Measurements from ENCODE around the gene FURIN. TPM values are rescaled to one million over a fixed set of nuclear protein-coding genes. Genes with fewer than 3 reads are reported as not detected.

Gene FURIN
- total RNA-seq, result 11.6 TPM

DNA sequence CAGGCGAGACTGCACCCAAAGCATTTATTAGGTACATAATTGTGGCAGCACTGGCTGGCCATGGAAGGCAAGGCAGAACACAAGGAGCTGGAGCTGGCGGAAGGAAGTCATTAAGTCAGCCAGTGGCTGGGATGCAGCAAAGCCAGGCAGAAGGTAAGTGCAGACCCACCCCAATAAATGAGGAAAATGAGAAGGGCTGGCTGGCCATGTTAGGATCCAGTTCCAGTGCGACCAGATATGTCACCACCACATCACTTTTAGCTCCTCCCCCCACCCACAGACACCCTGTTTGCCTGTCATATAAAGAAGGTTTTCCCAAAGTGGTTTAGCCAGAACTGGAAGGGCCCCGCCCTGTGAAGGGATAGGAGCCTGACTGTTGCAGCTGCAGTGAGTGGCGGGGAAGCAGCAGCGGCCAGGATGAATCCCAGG lies at the start of gene FURIN:
FURIN (plus strand) TSS at position 328 of the 429 bp plus-strand sequence. CDS start 7,153 bp downstream, outside the sequence.

DNA sequence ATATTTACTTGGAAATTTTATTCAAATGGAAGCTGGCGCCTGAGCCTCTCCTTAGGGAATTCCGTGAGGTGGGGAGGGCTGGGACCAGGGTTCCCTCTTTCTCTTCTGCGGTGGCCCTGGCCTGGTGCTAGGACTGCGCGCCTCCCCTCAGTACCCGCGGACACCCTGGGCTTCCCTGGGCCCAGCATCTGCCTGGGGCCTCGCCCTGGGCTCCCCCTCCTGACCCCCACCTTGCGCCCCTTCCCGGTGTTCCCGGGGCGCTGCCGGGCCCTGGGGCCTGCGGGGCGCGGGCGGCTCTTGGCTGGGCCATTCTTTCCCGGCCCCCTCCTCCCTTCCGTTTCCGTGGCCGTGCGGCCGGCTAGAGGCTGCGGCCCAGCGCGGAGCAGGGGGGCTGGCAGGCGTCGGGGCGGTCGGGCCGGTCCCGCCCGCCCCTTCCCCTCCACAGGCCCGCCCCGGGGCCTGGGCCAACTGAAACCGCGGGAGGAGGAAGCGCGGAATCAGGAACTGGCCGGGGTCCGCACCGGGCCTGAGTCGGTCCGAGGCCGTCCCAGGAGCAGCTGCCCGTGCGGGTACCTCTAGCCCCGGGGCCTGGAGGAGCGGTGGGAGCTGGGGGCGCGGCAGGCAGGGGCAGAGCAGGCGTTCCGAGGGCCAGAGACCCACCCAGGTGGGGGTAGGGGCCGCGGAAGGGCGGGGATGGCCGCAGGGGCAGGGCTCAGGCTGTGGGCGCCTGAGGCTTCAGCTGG lies 15.8 kb downstream of the FURIN start, which contains the start of gene FES:
FES (plus strand) TSS at position 529 of the 743 bp plus-strand sequence. CDS start 542 bp downstream, outside the sequence.

DNA sequence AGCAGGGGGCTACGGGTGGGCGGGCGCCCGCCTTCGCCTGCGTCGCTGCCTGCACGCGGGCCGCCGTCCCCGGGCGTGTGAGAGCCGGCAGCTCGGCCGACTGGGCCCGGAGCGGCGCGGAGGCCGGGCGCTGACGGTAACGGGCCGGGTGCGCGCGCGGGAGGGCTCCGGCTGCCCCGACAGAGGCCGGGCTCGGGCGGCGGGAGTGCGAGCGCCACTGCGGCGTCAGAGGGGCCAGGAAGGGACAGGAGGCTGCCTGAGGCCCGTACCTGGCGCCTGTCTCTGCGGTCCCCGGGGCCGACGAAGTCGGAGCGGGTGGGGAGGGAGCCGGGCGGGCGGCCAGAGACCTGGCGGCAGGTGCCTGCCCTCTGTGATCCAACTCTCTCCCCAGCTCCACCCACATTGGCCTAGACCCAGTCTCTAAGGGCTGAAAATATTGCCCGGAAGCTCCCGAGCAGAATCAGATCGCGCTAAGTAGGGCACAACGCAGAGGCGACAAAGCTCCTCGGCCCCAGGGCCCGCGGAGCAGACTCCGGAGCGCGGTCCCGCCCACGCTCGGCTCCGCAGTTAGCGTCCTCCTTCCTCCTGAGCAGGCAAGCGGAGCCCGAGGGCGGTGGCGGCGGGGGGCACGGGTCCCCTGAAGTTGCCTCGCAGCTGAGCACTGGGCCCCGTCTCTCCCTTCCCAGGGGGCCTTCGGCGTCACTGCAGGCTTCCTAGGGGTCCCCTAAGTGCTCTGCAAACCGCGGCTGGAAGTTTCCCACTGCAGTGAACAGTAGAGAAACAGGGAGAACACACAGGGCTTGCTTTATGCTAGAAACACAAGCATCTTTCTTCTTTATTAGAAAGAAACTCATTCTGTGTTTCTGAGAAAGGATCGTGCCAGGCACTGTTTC lies 34.7 kb downstream of the FURIN start, which contains the start of gene MAN2A2:
MAN2A2 (plus strand) TSS at position 463 of the 893 bp plus-strand sequence. CDS start 906 bp downstream, outside the sequence.

DNA sequence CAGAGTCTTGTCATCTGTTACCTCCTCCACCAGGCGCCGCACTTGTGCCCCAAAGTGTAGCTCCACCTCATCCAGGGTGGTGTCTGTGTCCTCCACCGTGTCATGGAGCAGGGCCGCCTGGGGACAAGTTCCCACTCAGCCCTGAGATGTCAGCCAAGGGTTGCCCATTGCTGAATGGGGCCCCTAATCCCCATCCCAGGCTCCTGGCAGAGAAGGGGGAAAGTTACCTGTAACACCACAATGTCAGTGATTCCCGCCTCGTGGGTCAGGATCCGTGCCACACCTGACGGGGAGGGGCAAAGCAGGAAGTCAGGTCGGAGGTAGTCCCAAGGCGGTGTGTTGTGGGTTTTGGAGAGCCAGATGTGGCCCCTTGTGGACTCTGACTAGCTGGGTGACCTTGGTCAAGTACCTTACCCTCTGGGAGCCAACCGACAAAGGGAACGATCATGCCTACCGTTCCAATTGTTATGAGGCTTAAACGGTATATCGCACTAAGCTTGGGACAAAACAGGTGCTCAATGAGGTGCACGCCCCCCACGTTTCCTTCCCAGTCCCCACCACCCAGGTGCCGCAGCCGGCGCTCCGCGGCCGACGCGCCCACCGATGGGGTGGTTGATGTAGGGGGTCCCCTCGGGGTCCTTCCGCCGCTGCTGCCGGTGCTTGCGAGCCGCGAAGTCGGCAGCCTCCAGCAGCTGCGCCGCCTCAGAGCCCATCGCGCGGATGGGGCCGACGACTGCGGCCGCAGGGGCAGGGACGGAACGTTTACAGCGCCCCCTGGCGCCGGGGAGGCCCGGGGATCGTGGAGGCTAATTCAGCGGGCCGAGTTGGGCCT lies 63.7 kb downstream of the FURIN start, which contains the start of gene HDDC3:
HDDC3 (minus strand) TSS at position 722 of the 832 bp plus-strand sequence; CDS start at position 713, 9 bp downstream.

Small RNA genes within 50 kb of the gene (small RNA-seq; reads per million reads assigned to genes)
- not detected for gene RN7SL363P (ENCODE audit: low replicate concordance)

Other genes with a start within 250 kb of the FURIN start
- gene BLM, start 151.2 kb upstream of the FURIN start, total RNA-seq, result 5.6 TPM
- 3.1 TPM for gene FES, start 15.9 kb downstream of the FURIN start, total RNA-seq
- gene MAN2A2, start 34.7 kb downstream of the FURIN start, total RNA-seq, result 100 TPM
- 11.9 TPM for gene HDDC3, start 64.0 kb downstream of the FURIN start, total RNA-seq
- 62.6 TPM for gene UNC45A, start 66.7 kb downstream of the FURIN start, total RNA-seq
- gene RCCD1, start 86.3 kb downstream of the FURIN start, total RNA-seq, result 27.9 TPM
- gene PRC1, start 125.9 kb downstream of the FURIN start, total RNA-seq, result 29.1 TPM
- 13.5 TPM for gene VPS33B, start 154.0 kb downstream of the FURIN start, total RNA-seq
- gene SV2B, start 231.7 kb downstream of the FURIN start, total RNA-seq, result 34.7 TPM

All from parietal lobe (tissue), 2 donors.